NCI-H748 treated with DMSO at 0.1 percent for 48 hours (cell line): ENCODE data around the gene OTUD4.

Source experiments
- DNase-seq: peaks from one replicate; lab custom pipeline; 2025; lab: John Stamatoyannopoulos, UW

The OTUD4 gene

GRCh38 chr4:145108128-145108527 is 72.3 kb downstream of the OTUD4 start:
- DNase-seq: no peak

DNA sequence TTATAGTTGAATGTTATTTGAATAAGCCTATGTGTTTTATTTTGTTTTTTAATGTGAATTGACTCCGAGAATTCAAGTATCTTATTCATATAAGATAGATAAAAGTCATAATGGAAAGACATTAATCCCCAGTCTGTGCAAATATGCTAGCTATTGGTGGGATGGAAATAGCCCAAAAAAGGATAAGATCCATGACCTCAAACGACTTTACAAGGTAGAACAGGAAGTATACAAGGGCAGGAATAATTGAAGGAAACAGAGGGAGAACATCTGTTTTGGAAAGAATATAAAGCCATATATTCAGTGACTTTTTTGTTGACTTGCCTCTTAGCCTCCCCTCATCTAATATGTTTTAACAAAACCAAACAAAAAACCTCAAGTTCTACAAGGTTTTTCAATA is 73.3 kb downstream of the OTUD4 start:
- peak; percentile 1 for DNase-seq

GRCh38 chr4:145103496-145103895 is 76.9 kb downstream of the OTUD4 start:
- DNase-seq: no peak

GRCh38 chr4:145102619-145103018 is 77.8 kb downstream of the OTUD4 start:
- DNase-seq: no peak

- no peak for DNase-seq
Measured at GRCh38 chr4:145101091-145101490, 79.3 kb downstream of the OTUD4 start.

GRCh38 chr4:145099653-145100052 is 80.7 kb downstream of the OTUD4 start:
- DNase-seq: no peak

DNA sequence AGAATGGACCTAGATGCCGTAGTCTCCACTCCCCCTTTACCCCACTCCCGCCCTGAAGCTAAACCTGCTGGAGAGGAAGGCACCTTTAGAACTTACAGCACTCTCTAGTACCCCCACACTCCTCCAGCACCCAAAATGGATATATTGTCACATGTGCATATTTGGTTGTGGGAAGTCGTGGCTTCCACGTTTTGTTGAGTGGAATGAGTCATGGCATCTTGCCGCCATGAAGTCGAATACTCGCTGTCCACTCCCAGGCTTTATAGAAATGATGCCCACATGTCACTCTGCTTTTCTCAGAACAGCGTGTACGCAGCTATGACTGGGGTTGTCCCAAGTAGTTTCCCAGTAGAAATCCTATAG is 81.7 kb downstream of the OTUD4 start:
- no peak for DNase-seq

DNA sequence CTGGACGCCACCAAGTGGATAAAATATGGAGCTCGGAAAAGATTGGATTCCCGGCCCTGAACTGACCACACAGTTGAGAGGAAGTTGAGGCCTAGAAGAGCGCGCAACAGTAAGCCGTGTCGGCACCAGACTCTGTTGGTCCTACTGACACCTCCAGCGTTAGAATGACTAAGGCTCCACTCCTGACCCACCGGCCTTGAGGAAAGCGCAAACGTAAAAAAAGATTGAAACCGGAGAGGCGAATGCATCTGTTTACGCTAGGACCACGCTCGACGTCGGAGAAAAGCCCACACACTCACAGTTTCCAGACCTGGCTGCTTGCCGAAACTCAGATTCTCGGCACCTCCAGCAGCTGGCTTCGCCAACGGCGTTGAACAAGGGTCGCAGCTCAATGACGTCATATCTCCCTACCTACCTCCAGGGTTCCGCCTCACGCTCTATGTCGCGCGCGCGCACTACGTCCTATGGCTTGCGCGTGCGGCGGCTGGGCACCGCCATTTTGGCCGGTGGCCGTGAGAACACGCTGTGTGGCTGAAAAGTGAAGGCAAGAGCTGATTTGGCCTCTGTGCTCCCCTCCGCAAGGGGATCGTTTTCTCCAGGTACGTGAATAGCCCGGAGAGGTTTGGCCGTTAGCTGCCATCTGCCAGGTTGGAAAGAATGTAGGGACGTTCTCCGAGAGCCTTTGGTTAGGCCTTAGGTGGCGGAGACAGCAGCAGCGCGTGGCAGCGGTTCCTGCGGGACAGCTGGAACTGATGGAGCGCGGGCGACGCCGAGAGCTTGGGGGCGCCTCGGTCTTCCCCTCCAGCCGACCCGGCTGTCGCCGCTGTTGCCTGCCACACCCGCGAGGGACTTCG is 82.3 kb downstream of the OTUD4 start, which contains the start of the genes ABCE1 and ANAPC10:
Gene ABCE1 (plus strand): TSS at position 491 of the 854 bp plus-strand sequence. CDS start 6,102 bp downstream, outside the sequence.
Gene ANAPC10 (minus strand): TSS at position 376 of the 854 bp plus-strand sequence. CDS start 2,097 bp downstream, outside the sequence.
- peak; percentile 87 for DNase-seq

- DNase-seq: no peak
Measured at GRCh38 chr4:145097331-145097820, 83.0 kb downstream of the OTUD4 start.

DNA sequence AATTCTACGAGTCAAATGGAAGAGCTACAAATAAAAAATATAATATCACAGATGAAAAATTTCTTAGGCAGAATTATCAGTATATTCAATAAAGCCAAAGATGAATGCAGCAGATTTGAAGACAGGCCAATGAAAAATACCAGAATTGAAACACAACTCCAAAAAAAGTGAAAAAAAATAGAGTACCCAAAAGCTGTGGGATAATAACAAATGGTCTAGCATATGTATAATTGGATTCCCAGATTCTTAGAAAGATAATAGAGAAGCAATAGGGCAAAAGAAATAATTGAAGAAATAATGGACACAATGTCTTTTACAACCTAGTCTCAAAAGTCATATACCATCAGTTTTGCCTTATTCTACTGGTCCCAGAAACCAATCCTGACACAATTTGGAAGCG is 86.8 kb downstream of the OTUD4 start:
- DNase-seq: no peak

- no peak for DNase-seq
Measured at GRCh38 chr4:145090380-145090779, 90.0 kb downstream of the OTUD4 start.

DNA sequence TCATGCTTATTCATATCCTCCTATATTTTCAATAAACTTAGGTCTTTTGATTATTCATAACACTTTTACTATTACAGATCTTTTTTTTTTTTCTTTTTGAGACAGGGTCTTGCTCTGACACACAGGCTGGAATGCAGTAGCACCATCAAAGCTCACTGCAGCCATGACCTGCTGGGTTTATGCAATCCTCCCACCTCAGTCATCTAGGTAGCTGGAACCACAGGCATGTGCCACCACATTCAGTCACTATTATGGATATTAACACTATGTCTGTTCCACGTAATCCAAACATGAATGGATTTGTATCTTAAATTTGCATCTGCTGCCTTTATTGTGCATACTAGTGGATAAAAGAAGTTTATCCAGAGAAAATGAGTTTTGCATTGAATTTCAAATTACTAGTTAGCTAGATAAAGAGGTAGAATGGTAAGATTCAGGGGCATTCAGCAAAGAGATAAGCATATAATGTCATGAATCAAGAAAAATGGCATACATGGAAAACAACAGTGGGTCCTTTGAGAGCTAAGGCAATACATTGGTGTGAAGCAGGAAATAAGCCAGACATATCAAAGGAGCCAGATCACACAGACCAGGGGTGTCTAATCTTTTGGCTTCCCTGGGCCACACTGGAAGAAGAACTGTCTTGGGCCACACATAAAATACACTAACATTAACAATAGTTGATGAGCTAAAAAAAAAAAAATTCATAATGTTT is 96.3 kb downstream of the OTUD4 start:
- DNase-seq: no peak
